Glutamatergic neuron (in vitro differentiated cells): Measurements from ENCODE around the gene PLD1. TPM values are rescaled to one million over a fixed set of nuclear protein-coding genes. Genes with fewer than 3 reads are reported as not detected.

Experiments
- DNase-seq: peaks from one replicate; pipeline ENCODE4 v3.0.0; 2022
- H3K27ac Mint-ChIP-seq: one replicate; pipeline ENCODE4 v1.8.0; 2020; ENCODE audit warnings: mild to moderate bottlenecking, mixed read lengths, inconsistent platforms; ENCODE audit not compliant: unreplicated experiment
- H3K27me3 Mint-ChIP-seq: one replicate; pipeline ENCODE4 v1.8.0; 2020; ENCODE audit warnings: mild to moderate bottlenecking, moderate library complexity, mixed read lengths, inconsistent platforms; ENCODE audit not compliant: unreplicated experiment
- H3K36me3 Mint-ChIP-seq: one replicate; pipeline ENCODE4 v1.8.0; 2020; ENCODE audit warnings: mild to moderate bottlenecking, mixed read lengths, inconsistent platforms; ENCODE audit not compliant: unreplicated experiment
- H3K4me1 Mint-ChIP-seq: one replicate; pipeline ENCODE4 v1.8.0; 2020; ENCODE audit warnings: mild to moderate bottlenecking, low read depth, mixed read lengths, inconsistent platforms; ENCODE audit not compliant: unreplicated experiment
- H3K4me3 Mint-ChIP-seq: one replicate; pipeline ENCODE4 v1.8.0; 2020; ENCODE audit warnings: mild to moderate bottlenecking, mixed read lengths, inconsistent platforms; ENCODE audit not compliant: unreplicated experiment
- H3K9me3 Mint-ChIP-seq: one replicate; pipeline ENCODE4 v1.8.0; 2020; ENCODE audit warnings: mild to moderate bottlenecking, moderate library complexity, mixed read lengths, inconsistent platforms; ENCODE audit not compliant: unreplicated experiment
- total RNA-seq: library from RNA; stranded (reverse); fragmentation: NEBNext Ultra II Directional; extraction: Animal tissue kit (Norgen Biotek cat#: 25700); gene quantifications from one replicate; pipeline ENCODE4 v1.2.1, GENCODE V29; 2021; ENCODE audit not compliant: unreplicated experiment
- TF ChIP-seq, protein P1 (sequence below): fragments of 200-600 bp; sonication (generic); IDR thresholded peaks from one replicate; pipeline ENCODE4 v1.5.0; 2021; ENCODE audit not compliant: partially characterized antibody, unreplicated experiment

Gene PLD1
- total RNA-seq, 1 donor from 2014 or later = 0.61 TPM

DNA sequence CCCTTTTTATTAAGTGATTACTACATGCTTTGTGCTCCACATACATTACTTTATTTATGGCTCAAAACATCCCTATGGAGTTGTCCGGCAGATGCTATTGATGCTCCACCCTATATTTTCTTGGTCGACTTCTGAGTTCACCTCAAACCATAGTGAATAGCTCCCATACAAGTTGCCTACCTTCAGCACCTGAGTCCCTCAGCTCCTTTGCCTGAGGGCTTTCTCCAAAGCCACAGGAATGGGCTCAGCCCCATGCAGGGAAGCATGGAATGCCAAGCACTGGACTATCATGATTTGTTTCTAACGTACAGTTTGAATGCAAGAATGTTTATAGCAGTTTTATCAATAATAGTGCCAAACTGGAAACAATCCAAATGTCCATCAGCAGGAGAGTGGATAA is 225.2 kb downstream of the PLD1 start:
- H3K9me3 Mint-ChIP-seq = no peaks in the 10 kb centered on the region
- H3K36me3 Mint-ChIP-seq = no peaks in the 10 kb centered on the region
- DNase-seq = no peak
- no peaks in the 10 kb centered on the region for H3K4me1 Mint-ChIP-seq
- no peak overlapping the region for H3K27ac Mint-ChIP-seq
- no peak overlapping the region for H3K4me3 Mint-ChIP-seq
- TF ChIP-seq, protein P1, sequence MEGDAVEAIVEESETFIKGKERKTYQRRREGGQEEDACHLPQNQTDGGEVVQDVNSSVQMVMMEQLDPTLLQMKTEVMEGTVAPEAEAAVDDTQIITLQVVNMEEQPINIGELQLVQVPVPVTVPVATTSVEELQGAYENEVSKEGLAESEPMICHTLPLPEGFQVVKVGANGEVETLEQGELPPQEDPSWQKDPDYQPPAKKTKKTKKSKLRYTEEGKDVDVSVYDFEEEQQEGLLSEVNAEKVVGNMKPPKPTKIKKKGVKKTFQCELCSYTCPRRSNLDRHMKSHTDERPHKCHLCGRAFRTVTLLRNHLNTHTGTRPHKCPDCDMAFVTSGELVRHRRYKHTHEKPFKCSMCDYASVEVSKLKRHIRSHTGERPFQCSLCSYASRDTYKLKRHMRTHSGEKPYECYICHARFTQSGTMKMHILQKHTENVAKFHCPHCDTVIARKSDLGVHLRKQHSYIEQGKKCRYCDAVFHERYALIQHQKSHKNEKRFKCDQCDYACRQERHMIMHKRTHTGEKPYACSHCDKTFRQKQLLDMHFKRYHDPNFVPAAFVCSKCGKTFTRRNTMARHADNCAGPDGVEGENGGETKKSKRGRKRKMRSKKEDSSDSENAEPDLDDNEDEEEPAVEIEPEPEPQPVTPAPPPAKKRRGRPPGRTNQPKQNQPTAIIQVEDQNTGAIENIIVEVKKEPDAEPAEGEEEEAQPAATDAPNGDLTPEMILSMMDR = no peak
- no peaks in the 10 kb centered on the region for H3K27me3 Mint-ChIP-seq

GRCh38 chr3:171584100-171584499 is 226.2 kb downstream of the PLD1 start:
- Mint-ChIP-seq H3K27me3 (no peaks in the 10 kb centered on the region), H3K9me3 (no peaks in the 10 kb centered on the region), H3K4me1 (no peaks in the 10 kb centered on the region), H3K36me3 (no peaks in the 10 kb centered on the region), H3K4me3 (no peak overlapping the region), H3K27ac (no peak overlapping the region)
- TF ChIP-seq, protein P1 = no peak
- no peak for DNase-seq

GRCh38 chr3:171574556-171575240 is 235.6 kb downstream of the PLD1 start:
- no peaks in the 10 kb centered on the region for H3K36me3 Mint-ChIP-seq
- no peak overlapping the region for H3K27ac Mint-ChIP-seq
- no peak for DNase-seq
- no peak overlapping the region for H3K4me3 Mint-ChIP-seq
- H3K27me3 Mint-ChIP-seq = no peaks in the 10 kb centered on the region
- no peaks in the 10 kb centered on the region for H3K4me1 Mint-ChIP-seq
- H3K9me3 Mint-ChIP-seq = peaks cover 2% of the 10 kb centered on the region
- TF ChIP-seq, protein P1 = no peak

- no peaks in the 10 kb centered on the region for H3K27me3 Mint-ChIP-seq
- TF ChIP-seq, protein P1 = no peak
- no peak overlapping the region for H3K27ac Mint-ChIP-seq
- H3K36me3 Mint-ChIP-seq = no peaks in the 10 kb centered on the region
- H3K4me1 Mint-ChIP-seq = peaks cover 1% of the 10 kb centered on the region
- no peak for DNase-seq
- no peak overlapping the region for H3K4me3 Mint-ChIP-seq
- H3K9me3 Mint-ChIP-seq = no peaks in the 10 kb centered on the region
Measured at GRCh38 chr3:171569571-171570132, 240.6 kb downstream of the PLD1 start.

DNA sequence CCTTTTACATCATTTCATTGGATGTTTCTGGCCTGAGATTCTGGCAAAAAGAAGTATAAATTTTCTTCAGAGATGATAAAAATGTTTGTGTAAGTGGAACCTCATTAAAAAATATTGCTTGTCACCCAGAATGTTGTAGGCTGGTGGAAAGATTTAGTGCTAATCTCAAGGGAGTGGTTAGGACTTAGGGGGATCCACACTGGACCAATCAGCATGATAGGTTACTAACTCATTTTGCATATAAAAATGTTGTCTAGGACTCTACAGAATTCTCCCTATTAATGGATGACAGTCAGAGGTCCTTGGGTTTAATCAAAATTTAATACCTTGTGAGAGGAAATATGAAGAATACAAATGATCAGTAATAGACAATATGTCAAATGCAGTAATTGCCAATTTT is 241.5 kb downstream of the PLD1 start:
- Mint-ChIP-seq H3K4me3 (no peak overlapping the region), H3K36me3 (no peaks in the 10 kb centered on the region), H3K4me1 (peaks cover 1% of the 10 kb centered on the region), H3K27ac (no peak overlapping the region), H3K9me3 (no peaks in the 10 kb centered on the region), H3K27me3 (no peaks in the 10 kb centered on the region)
- DNase-seq = no peak
- TF ChIP-seq, protein P1 = no peak
